Smooth muscle cell of the brain vasculature (primary cell): ENCODE data around the gene SH2D2A.

ENCODE experiments used
- DNase-seq: peaks from one replicate; pipeline ENCODE4 v3.0.0-alpha.2; 2012; ENCODE audit warnings: low read depth, low spot score

Gene SH2D2A

GRCh38 chr1:156816561-156817328 is at the start of gene SH2D2A:
Gene SH2D2A (minus strand): TSS chr1:156816848. CDS start chr1:156816708, 140 bp downstream.
- no peak for DNase-seq

GRCh38 chr1:156865865-156866248 is 49.2 kb upstream of the SH2D2A start:
- DNase-seq: no peak

- no peak for DNase-seq
These were observed 48.6 kb upstream of the SH2D2A start for GRCh38 chr1:156865258-156865657.

GRCh38 chr1:156864796-156865195 is 48.1 kb upstream of the SH2D2A start:
- DNase-seq: no peak

DNA sequence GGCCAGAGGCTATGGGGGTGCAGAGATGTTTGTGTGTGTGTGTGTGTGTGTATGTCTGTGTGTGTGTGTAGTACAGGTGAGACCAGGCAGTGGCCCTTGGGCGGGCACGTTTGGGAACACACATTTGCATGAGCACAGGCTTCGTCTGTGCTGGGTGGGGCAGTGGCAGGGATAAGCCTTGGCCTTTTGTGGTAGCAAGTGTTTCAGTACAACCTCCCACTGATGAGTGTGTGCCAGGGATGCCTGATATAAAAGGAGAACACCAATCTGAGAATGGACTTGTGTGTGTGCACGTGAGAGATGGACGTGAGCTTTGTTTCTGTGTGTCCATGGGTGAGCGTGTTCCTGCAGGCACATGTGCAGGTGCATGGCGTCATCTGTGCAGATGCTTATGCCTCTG is 47.0 kb upstream of the SH2D2A start:
- DNase-seq: no peak

- no peak for DNase-seq
These were observed 46.5 kb upstream of the SH2D2A start for GRCh38 chr1:156862997-156863599.

DNA sequence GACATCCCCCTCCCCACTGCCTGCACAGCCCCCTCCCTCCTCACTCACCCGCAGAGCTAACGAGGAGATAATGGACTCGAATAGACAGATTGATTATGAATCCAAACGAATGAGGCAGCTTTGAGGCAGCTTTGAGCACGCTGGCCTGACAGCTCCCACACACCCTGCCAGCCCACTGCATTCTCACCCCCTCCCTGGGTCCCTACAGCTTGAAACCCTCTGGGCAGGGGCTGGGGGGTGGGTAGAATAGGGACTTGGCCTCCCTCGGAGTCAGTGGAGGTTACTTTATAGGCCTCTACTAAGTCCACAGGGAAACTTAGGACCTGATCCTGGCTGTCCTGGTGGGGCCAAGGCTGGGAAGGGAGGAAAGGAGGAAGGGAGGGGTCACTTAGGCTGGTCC is 45.9 kb upstream of the SH2D2A start:
- no peak for DNase-seq

GRCh38 chr1:156860628-156861423 is 44.2 kb upstream of the SH2D2A start, which contains the start of gene NTRK1:
Gene NTRK1 (plus strand): TSS chr1:156860865. CDS start chr1:156860935, 70 bp downstream.
- DNase-seq: no peak

DNA sequence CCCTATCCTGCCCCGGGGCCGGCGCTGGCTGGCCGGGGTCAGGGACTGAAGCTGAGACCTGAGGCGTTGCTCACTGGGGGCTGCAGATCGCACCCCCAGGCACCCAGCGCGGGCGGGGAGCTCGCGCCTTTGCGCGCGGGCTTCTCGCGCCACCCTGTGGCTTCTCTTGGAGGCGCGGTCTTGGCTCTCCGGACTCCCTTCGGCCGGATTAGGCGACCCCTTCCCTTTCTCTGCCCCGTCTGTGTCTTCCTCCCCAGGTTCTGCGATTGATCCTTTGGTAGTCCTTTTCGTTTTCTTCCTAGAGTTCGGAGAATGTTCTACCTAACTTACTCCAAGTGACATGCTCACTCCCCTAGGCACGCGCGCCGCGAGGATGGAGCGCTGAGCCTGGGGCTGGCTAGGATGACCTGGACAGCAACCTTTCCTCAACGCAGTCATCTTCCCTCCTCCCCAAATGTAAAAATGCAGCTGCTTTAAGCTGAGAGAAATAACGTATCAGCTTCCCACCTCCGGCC is 43.5 kb upstream of the SH2D2A start:
- no peak for DNase-seq

DNA sequence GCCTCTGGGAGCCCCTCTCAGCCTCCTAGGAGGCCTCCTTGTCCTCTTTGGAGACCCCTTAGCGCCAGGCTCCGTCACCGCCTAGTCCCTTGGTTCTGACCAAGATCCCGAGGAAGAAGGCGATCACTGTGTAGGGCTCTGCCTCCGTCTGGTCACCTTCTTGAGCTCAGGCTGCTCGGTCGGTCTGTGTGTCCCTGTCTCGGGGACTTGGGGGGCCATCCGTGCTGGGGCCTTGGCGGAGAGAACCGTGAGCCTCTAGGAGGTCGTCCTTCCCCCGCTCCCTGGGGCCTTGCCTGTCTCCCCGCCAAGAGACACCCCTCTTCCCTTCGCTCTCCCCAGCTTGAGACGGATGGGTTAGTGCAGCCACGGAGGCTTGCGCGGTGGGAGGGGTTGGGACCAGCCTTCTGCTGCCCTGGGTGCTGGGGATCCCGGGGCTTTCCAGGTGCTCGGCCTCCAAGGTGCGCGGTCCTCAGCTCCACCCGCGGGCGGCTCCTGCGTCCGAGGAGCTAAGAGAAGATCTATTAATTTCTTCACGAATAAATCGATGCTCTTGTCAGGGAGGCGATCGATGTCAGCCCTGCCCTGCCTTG is 43.0 kb upstream of the SH2D2A start:
- no peak for DNase-seq

DNA sequence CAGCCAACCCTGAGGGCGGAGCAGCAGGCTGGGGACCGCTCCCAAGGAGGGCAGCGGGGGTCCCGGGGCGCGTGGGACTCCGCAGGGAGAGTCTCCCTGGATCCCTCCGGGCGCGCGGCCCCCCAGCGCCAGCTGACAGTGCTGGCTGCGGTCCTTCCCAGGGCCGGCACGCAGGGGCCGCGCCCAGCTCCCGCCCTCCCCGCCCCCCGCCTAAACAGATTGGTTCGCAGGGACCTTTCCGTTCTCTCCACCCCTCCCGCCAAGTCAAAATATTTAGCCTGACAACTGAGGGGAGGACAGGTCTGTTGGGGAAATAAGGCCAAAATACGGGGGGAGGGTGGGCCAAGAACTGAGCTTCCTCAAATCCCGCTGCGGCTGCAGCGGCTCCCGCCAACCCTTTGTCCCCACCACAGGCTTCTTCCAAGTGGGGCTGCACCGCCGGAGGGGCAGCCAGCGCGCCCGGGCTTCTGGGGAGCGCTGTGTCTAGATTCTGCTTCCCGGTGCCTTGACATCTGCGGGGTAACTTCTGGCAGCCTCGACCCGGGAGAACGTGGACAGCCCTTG is 42.4 kb upstream of the SH2D2A start, which contains the start of gene INSRR:
INSRR (minus strand) TSS at position 159 of the 564 bp plus-strand sequence. CDS start 496 bp downstream, outside the sequence.
- no peak for DNase-seq

DNA sequence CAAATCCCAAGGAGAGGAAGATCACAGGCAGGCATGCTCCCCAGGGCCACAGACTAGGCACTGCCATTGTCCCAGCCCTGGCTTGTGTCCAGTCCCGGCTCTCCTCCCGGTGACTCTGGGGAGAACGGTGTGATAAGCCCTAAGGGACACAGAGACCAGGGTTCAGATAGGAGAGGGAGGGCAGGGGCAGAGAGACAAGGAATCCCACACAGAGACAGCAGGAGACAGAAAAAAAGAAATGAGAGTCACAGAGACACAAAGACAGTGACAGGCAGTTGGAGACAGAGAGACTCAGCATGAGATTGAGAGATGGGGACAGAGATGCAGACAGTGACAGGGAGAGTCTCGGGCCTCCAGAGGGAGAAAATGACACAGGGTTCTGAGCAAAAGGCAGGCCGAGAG is 41.9 kb upstream of the SH2D2A start:
- DNase-seq: no peak

GRCh38 chr1:156857532-156857931 is 40.9 kb upstream of the SH2D2A start:
- DNase-seq: no peak

DNA sequence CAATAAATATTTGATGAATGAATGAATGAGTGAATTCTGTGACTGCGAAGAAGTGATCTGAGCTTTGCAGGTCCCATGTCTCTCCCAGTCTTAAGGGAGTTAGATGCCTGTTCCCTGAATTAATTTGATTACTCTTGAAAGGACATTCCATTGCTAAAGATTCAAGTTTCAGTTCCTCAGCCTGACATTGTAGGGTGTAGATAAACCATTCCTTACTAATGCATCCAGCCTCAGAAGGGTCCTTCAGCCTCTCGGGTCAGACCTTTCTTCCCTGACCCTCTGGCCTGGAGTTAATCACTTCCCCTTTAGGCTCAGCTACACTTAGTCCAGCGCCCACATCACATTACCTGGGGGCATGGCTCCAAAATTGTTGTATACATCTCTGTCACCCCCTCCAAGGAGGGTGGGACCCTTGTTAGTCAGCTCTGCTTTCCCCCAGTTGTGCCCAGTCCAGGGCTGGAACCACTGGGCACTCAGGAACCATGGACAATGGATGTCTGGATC is 39.7 kb upstream of the SH2D2A start:
- DNase-seq: no peak

GRCh38 chr1:156854634-156855033 is 38.0 kb upstream of the SH2D2A start:
- DNase-seq: no peak

DNA sequence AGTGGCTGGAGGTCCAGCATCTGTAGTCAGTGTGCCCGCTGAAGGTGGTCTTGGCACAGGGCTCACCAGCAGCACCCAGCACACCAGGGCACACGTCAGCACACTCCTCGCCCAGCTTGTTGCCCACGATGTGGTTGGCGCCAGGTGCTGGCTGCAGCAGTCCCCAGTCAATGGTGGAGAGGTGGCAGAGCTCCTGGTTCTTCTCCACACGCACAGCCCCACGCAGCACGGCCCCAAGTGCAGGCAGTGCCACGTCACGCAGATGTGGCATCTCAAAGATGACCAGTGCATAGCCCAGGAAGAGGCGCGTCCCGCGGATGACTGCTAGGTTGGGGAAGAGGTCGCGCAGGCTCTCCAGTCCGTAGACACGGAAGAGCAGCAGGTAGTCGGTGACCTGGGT is 37.1 kb upstream of the SH2D2A start:
- no peak for DNase-seq

DNA sequence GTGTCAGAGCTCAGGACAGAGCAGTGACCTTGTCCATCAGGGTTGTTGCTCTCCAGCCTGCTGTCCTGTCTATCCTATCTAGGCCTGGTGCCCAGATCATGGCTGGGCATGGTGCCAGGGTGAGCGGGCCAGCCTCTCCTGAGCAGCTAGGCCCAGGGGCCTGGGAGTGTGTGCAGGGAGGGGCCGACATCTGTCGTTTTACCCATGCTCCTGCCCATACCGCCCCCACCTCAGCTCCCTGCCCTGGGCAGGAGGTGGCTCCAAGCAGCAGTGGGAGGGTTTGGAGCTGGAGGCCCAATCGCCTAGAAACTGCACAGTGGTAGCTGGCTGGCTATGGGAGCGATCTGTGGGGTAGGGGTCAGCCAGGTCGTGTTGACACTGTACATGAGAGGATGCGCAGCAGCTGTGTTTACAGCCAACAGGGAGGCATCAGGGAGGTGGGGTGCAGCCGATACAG is 35.8 kb upstream of the SH2D2A start:
- DNase-seq: peak; percentile 83

DNA sequence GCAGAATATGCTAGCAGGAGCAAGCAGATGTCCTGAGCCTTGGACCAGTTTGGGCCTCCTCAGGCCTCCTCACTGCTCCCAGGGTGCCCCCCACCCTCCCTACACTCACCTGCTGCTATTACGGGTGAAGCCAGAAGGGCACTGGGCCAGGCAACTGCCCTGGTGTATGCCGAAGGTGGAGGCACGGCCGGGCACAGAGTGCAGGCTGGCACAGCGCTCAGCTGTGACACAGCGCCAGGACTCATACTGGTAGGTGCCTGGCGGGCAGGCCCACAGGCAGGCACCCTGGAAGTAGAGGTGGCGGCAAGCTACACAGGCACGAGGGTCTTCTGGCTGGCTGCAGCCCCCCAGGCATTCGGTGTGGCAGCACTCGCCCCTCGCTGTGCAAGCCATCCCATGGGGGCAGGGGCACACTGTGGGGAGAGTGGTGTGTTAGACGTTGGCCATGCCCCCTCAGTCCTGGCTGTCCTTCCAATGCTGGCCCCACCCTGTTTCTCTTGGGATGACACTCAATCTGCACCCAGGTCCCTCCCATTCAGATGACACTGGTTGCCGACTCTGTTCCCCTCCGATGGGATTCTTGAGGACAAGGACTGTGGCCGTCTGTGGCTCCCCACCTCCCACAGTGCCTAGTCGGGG is 35.2 kb upstream of the SH2D2A start:
- DNase-seq: no peak

DNA sequence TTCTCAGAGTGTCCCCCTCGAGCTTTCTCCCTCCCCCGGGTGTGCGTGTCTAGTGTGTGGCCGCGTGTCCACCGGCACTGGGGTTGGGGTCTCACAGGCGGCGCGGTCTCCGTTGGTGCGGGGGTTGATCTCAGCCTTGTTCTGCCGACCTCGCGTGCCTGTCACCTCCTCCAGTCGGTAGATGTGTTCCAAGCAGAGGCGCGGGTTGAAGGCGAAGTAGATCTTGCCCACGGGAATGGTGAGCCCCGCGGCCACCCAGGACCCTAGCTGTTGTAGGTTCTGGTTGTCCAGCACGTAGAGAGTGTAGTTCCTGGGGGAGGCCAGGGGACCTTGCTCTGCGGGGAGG is 32.5 kb upstream of the SH2D2A start:
- DNase-seq: no peak

- DNase-seq: no peak
These were observed 32.0 kb upstream of the SH2D2A start for GRCh38 chr1:156848461-156849150.
